Measurements from ENCODE around the gene BUD23.
"Not testable (repeated sequence)": the region's sequence is repeated elsewhere in the genome, so short reads cannot be mapped to it uniquely, and the experiment has no call there.

The BUD23 gene

DNA sequence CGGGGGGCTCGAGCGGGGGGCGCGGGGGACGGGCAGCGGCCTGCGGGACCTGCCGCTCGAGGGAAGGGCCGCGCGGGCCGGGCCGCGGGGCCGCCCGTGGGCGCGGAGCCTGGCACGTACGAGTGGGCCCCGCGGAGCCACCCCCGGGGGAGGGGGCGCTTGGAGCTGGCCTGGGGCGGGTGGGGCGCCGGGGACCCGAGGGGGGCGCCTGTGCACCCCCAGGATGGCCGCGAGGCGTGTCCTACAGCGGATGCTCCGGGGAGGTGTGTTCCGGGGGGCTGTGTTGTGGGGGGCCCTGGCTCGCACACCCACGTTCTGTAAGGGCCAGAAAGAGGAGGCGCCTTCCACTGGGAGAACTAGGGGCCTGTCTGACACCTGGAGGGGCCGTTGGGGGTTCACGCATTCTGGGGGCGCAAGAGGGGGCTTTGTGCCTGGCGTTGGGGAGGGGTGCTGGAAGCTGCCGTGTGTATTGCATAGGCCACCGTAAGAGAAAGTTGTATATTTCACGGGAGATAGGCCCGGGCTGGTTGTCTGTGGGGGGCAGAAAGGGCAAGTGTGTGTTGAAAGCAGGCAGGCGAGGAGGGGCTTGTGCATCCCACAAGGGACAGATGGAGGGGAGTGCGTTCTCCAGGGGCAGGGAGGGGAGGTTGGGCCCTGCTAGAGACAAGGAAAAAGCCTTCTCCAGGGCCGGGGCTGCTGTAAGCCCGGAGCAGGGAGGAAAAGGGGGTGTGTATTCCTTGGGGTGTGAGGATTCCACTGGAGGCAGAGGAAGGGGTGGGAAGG lies 15.1 kb upstream of the BUD23 start:
- DNase-seq, result no peak

DNA sequence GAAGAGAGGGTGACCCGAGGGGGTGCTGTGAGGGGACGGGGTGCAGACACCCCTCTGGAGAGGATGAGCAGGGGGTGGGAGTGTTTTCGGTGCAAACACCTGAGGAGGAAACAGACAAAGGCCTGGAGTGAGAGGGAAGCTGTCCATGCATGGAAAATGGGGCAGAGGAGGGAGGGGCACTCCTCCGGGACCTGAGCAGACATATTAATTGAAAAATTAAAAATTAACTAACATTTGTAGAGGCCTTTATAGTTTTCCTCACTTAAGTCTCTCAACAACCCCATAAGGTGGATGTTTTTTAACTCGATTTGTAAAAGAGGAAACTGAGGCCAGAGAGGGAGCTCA lies 14.5 kb upstream of the BUD23 start:
- DNase-seq, result no peak

DNA sequence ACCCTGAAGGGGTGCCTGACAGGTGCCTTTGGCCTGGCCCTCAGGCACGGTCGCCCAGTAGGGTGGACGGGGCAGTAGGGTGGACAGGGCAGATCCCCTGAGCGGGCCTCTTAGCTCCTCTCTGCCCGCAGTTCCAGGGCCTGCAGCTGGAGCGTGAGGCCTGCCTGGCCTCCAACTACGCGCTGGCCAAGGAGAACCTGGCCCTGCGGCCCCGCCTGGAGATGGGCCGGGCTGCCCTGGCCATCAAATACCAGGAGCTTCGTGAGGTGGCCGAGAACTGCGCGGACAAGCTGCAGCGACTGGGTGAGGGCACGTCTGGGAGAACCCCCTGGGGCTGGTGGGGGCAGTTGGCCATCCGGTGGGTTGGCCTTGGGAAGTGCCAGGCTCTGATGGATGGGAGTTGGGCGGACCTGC lies 14.1 kb upstream of the BUD23 start:
- DNase-seq, result no peak

DNA sequence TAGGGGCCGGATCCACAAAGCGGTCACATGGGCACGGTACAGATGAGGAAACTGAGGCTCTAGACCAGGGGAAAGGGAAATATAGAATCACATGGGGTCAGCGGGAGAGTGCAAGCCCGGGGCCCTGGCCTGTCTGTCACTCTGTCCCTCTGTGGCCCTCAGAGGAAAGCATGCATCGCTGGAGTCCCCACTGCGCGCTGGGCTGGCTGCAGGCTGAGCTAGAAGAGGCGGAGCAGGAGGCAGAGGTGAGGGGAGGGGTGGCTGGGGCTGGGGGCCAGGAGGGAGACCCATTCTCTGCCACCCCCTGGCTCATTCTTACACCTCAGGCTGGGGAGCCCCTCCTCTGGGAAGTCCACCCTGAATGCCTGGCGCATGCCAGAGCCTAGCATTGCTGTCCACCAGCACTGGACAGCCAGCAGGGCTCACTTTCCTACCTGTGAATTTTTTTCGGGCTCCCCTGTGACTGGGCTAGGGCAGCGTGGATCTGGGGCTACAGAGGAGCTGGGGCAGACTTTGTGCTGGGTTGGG lies 13.5 kb upstream of the BUD23 start:
- DNase-seq, result no peak

DNA sequence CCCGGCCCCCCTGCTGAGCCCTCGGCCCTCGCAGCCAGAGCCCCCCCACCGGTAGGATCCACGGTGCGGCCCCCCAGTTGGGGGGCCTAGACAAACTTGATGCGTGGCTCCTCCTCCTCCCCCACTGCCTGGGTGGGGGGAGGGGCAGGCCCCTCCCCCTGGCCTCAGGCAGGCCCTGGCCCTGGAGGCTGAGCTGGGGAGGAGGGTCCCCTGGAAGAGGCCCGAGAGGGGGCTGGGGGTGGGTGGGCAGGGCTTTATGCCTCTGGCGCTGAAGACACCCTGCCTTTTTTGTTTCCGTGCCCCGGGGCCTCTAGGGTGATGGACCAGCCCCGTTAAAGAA lies 12.1 kb upstream of the BUD23 start:
- DNase-seq, result no peak

DNA sequence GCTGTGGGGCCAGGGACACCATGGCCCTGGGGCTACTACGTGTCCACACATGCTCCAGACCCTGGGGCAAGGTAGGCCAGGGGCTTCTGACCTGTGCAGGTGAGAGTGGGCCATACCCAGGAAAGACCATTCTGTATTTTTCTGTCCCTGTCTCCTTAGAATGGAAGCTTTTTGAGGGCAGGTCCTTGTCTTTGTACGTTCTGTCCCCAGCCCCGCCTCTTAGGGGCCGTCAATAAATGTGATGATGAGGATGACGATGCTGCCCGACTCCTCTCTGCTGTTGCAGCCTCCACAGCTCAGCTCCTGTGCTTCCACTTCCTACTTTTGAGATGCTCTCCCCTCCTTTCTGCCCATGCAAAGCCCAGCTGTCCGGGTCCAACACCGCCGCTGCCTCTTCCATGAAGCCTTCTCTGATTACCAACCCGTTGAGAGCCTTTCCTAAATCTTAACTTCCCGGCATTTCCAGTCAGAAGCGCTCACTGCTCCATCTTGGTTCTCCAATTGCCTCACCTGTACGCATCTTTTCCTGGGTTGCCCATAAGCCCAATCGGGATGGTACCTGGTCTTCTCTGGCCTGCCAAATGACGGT lies 11.4 kb upstream of the BUD23 start:
- DNase-seq, result no peak

DNA sequence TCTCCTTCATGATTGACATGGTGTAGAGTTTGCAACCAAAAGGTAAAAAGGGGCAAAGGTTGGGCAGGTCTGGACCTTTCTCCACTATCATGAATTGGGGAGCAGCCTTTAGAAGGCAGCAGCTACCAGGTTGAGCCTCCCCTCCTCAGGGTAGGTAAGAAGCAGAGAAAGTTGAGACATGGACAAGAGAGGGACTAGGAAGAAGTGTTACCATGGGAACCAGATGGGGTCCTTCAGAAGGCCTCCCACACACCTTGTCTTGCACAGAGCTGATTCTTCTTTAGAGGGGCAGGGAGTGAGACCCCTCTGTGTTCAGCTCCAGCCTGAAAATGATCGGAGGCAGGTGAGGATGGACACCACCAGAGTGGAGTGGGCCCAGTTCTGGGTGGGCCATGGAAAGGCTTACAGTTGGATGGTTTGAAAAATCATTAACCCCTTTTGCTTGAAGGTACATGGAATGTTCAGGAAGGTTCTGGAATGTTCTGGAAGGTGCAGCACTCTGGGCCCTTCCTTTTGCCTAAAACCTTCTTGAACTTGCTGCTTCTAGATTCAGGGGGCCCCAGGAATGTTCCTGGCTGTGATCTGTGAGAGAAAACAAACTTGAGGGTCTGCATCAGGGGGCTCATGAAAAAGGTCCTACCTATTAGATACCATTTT lies 8.8 kb upstream of the BUD23 start:
- DNase-seq, result no peak

DNA sequence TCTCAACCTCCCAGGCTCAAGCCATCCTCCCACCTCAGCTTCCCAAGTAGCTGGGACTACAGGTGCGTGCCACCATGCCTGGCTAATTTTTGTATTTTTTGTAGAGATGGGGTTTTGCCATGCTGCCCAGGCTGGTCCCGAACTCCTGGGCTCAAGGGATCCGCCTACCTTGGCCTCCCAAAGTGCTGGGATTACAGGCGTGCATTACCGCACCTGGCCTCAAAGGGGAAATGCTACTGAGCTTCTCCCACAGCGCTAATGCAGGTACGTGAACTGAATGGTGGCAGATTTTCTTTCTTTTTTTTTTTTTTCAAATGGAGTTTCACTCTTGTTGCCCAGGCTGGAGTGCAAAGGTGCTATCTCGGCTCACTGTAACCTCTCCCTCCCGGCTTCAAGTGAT lies 7.3 kb upstream of the BUD23 start:
- not testable (repeated sequence) for DNase-seq

DNA sequence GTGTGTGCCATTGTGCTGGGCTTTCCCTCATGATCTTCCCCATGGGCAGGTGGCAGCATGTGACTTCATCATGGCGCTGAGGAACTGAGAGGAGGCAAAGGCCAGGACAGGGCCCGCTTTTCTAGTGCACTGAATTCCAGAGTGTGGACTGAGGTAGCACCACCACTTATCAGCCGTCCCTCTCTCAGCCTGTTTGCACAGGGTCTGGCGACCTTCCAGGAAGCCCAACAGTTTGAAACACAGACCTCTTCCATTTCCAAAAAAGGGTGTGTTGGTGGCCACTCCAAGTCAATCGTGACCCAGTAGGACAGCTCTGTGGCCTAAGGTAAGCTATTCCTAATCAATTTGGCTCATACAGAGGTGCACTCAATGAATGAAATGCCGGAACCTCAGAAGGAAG lies 4.5 kb upstream of the BUD23 start:
- DNase-seq, result no peak

DNA sequence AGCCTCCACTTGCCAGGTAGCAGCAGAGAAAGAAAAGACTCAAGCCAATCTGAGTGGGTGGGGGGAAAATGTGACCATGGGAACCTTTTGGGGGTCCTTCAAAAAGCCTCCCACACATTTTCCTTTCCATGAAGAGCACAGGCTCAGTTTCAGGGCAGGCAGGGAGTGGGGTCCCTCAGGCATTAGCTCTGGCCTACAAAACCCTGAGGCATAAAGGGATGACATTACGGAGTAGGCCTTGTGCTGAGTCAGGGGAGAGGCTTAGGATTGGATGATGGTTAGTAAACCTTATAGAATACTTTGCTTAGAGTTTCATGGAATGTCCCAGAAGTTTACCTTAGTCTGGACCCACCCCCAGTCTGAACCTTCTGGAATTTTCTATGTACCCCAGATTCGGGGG lies 3.7 kb upstream of the BUD23 start:
- DNase-seq, result no peak

DNA sequence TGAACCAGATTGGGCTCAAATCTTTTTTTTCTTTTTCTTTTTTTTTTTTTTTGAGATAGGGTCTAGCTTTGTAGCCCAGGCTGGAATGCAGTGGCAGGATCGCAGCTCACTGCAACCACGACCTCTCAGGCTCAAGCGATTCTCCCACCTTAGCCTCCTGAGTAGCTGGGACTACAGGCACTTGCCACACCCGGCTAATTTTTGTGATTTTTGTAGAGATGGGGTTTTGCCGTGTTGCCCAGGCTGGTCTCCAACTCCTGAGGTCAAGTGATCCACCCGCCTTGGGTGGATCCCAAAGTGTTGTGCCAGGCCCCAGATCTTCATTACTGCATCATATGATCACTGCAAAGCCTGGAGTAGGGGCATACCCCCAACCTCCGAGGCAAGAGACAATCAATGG lies 2.9 kb upstream of the BUD23 start:
- DNase-seq, result no peak

DNA sequence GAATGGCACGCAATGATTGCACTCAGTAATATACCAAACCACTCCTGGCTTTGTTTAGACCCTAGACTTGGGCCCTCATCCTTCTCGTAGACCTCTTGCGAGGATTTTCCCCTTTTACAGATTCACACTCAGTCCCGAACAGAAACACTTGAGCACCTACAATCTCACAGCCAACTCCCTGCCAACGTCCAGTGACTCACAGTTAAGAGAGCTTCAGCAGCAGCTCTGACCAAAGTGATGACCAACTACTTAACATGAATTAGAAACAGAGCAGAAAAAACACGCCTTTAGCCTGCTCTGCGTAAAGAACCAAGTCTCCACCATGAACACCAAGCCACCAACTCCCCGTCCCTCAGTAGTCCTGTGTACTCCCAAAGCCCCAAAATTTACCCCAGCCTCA lies 2.4 kb upstream of the BUD23 start:
- no peak for DNase-seq

DNA sequence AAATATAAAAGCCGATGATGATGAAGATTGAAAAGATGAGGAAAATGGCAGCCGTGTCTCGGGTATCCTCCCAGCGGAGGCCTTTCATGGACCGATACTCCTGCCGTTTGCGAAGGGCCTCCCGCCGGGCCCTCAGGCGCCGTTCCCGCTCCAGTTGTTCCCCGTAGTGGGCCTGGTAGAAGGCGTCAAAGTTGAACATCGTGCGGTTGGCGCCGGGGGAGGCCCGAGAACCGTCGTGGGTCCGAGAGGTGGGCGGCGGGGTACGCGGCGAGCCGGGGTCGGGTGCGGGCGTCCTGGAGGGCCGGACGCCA lies 697 bp upstream of the BUD23 start:
- no peak for DNase-seq

DNA sequence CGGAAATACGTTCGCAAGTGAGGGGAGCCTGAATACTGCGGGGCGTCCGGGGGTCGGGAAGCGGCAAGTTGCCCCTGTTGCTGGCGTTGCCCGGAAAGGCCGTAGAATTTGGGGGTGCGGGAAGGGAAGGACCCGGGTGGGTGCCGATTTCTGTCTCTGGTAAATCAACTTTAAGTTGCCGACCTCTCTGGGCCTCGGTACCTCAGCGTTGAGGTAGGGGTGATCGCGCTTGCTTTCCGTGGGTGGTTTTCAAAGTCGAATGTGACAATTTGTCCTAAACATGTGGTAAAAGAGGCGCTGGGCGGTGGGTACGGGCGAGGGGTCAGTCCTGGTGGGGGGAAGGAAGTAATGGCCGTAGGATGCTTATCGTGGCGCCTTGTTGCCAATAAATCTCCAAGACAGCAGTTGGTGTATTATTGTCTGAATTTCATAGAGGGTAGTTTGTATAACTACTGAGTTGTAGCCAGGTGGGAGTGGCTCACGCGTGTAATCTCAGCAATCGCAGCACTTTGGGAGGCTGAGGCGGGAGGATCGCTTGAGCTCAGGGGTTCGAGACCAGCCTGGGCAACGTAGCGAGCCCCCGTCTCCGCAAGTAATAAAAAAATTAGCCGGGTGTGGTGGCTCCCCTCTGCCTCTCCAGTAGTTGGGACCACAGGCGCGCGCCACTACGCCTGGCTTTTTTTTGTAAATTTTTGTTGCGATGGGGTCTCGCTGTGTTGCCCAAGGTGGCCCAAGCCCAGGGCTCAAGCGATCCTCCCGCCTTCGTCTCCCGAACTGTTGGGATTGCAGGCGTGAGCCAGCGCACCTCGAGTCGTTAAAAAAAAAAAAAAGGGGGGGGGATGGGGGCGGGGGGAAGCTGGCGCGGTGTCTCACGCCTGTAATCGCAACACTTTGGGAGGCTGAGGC lies 644 bp downstream of the BUD23 start:
- no peak for DNase-seq

DNA sequence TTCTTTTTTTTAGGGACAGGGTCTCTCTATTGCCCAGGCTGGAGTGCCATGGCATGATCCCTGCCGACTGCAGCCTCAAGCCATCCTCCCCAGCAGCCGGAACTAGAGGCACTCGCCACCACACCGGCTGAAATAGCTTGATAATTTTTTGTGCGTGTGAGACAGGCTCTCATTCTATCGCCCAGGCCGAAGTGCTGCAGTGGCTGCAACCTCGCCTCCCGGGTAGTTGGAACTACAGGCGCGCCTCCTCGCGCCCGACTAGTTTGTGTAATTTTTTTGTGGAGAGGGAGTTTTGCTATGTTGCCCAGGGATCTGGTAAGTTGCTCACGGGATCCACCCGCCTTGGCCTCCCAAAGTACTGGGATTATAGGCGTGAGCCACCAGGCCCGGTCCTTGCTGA lies 1.9 kb downstream of the BUD23 start:
- no peak for DNase-seq

DNA sequence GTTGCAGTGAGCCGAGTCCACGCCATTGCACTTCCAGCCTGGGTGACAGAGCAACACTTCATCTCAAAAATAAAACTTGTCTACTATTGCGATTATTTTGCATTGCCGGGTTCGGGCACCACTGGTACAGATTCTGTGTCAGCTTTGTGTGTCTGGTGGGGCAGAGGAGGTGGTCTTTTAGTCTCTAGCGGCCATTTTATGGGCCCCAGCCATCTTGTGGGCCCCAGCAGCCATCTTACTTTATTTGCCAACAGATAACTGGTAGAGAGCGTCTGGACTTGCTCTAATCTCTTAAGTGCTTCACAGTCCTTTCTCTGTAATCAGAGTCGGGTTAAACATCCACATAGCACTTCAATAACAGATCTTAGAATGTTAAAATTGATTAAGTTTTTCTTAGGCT lies 4.9 kb downstream of the BUD23 start:
- DNase-seq, result no peak

DNA sequence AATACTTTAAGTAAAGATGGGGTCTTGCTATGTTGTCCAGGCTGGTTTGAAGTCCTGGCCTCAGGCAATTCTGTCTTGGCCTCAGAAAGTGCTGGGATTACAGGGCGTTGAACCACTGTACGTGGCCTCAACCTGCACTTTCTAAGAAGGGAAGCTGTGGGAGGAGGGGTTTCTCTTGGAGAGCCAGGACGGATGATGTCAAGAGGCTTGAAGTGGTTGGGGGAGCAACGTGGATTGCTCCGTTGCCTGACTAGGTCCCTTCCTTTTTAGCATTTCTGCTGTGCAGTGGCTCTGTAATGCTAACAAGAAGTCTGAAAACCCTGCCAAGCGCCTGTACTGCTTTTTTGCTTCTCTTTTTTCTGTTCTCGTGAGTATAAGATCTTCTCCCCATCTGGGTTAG lies 7.2 kb downstream of the BUD23 start:
- no peak for DNase-seq

DNA sequence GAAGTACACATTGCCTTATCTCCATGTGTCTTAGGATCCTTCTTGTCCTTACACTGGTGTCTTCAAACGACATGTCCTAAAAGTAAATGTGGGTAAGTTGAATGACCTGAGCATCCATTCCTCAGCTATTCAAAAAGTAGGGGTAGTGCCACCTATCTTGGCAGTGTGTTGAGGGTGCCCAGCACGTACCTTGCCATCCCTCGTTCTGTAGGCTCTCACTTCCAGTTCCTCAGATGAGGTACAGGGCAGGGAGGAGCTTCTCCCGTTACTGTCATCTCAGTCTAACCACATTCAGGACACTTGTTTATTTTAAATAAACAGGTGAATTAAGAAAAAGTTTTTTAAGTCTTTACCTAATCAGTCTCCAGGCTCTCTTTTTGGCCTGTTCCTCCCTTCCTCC lies 13.0 kb downstream of the BUD23 start:
- DNase-seq, result no peak

DNA sequence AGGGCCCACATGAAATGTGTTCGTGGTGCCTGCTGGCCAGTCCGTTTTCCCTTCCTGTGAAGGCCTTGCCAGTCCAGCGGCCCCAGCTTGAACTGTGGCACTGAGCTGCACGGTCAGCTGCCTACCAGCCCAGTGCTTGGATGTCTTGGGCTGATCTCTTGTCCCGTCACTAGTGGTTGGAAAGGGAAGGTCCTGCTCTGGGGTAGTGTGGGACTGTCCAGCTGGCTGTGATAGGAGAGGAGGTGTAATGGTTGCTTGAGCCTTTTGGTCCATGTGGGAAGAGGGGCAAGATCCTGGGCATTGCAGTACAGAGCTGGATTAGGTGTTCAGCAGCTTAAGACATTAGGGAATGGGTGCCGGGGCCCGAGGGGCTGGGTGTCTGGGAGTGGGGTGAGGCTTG lies 15.0 kb downstream of the BUD23 start:
- no peak for DNase-seq

DNA sequence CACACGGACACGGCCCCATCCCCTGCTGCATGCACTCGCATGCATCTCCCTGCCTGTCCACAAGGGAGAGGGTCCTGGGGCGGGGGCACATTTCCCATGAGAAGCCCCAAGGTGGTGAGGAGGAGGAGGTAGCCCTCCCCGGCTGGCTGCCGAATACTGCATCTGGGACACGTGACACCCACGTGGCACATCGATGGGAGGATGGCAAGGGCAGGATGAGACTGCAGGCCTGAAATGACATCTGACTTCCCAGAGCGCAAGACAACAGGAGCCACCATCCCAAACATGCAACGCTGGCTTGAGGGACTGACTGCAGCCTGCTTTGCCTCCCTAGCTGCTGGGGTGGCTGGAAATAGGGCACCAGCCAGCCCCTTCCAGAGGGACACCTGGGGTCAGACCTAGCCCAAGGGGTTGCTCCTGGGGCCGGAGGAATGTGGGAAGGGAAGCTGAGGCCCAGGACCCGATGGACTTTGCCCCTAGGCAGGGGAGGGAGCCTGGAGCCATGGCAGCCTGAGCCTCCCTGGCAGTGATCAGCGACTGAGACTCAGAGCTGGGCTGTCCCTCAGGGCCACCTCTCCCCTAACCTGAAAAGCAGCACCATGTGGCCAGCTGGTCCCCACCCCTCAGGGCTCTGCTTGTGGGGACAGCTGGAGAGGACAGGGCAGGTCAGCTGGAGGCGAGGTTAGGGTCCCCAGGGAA lies 16.1 kb downstream of the BUD23 start:
- no peak for DNase-seq

DNA sequence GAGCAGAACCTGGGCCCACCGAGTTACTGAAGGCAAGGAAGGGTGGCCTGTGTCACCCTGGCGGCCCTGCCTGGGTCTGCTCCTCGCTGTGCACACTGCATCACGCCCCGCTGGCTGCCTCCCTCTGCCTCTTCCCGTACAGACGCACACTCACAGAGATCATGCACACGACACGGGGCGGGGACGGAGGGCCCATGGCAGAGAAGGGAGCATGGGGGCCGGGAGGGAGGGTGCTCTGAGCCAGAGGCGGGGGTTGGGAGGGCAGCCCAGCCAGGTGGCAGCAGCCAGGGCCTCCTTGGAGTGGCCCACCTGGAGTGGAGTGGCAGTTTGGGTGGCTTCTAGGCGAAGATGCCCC lies 16.6 kb downstream of the BUD23 start:
- no peak for DNase-seq

DNA sequence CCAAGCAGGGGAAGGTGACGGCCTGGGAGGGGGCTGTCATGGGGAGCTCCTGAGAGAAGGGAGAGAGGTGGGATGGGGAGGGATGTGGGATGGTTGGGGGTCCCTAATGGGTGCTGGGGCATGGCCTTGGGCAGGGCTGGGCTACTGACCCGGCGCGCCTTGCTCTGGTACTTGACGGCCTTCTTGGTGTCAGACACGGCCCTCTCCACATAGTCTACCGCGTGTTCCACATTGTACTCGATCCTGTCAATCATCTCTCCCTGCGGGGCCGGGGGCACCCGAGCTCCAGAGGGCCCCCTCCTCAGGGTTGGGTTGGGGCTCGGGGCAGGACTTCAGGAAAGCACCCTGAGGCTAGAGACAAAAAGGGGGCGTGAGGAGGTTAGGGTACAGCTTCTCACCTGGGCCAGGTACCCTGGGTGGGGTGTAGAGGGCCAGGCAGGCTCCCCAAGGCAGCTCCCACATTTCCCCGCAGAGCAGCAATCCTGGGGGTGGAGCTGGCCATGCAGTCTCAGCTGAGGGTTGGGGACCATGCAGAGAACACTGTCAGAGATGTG lies 17.3 kb downstream of the BUD23 start:
- DNase-seq, result no peak
